Ecto neural progenitor cell (in vitro differentiated cells): ENCODE measurements around the gene GRIN1.

ENCODE experiments used
- DNase-seq: peaks from one replicate; pipeline ENCODE4 v3.0.0-alpha.2; 2018; ENCODE audit warnings: low spot score

The GRIN1 gene

DNA sequence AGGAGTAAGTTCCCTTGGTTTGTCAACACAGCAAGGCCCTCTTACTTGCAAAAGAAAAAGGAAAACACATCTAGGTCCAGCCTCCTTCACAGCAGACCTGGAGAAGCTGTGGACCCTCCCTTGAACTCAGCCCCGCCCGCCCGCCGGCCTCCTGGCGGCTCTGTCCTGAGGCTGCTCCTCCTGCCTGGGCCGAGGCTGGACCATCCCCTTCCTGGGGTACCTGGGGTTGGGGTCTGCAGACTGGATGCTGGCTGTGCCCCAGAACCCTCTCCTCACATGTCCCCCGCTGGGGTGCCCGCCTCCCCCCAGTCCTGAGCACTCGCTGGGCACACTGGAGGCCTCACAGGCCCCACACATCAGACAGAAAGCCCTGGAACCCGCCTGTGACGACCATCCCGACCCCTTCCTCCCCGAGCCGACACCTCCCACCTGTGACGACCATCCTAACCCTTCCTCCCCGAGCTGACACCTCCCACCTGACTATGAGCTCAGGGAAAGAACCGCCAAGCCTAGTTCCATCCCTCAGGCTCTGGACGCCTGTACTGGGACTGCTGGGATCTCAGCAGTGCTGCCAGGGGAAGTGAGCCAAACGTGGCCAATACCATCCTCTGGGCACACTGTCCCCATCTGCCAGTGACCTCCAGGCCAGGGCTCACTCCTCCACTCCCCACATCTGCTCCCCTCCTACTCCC lies 40.1 kb downstream of the GRIN1 start:
- no peak for DNase-seq

DNA sequence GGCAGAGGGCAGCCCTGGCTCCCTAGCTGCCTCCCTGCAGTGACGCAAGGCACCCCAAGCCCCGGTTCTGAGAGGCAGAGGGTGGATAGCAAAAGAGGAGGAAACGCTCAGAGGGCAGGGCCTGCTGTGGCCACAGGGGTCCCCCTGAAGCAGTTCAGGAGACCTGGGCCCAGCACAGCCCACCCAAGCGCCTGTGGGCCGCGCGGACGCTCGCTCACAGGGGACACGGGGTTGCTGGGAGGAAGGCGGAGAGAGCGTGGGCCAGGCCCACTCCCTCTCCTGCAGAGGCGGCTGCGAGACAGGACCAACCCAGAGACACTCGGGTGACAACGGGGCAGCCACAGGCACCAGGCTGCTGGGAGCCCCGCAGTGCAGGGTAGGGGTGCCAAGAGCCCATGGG lies 40.8 kb downstream of the GRIN1 start:
- DNase-seq = no peak

DNA sequence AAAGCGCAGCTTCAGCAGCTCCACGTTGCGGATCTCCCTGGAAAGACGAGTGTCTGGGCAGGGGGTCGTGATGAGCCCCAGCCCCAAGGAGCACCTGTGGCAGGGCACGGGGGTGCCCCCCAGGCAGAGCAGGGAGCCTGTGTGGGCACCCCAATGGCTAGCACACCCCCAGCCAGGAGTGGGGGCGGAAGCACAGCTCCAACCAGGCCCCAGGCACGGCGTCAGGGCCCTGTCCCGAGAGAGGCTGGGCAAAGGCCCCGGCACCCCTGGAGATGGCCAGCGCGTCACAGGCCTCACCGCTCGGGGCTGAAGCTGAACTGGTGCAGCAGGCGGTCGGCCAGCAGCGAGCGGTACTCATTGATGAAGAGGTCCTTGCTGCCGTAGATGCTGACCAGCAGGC lies 41.5 kb downstream of the GRIN1 start:
- no peak for DNase-seq

DNA sequence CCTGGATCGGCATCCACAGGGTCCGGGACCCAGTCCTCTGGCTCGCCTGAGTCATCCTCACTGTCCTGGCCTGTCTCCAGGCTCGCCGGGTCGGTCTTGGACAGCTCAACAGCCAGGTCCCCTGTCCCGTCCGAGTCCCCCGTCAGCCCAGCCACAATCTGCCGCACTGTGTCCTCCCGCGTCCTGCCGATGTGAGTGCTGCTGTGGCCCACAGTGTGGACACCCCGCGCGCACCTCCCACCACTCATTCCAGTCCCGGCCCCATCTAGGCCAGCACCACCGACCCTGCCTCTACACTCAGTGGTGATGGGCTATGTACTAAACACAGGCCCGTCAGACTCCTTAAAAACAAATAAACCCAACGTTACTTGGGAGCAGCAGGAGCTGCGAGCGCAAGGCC lies 42.7 kb downstream of the GRIN1 start:
- DNase-seq = no peak

DNA sequence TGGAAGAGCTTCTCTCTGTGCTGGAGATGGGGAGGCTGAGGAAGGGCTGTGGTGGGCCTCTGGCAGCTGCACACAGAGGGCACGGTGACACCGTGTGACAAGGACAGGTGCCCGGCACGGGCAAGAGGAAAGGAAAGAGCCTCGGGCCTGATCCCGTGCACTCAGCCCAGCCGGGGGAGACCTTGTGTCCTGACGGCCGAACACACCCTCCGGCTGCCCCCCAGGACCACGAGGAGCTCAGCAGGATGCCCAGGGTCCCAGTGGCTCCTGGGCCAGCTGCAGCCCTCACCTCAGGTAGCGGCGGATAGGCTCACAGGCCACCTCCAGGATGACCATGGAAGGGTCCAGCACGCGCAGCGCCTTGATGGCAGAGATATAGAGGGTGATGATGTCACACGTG lies 43.9 kb downstream of the GRIN1 start:
- DNase-seq = no peak

DNA sequence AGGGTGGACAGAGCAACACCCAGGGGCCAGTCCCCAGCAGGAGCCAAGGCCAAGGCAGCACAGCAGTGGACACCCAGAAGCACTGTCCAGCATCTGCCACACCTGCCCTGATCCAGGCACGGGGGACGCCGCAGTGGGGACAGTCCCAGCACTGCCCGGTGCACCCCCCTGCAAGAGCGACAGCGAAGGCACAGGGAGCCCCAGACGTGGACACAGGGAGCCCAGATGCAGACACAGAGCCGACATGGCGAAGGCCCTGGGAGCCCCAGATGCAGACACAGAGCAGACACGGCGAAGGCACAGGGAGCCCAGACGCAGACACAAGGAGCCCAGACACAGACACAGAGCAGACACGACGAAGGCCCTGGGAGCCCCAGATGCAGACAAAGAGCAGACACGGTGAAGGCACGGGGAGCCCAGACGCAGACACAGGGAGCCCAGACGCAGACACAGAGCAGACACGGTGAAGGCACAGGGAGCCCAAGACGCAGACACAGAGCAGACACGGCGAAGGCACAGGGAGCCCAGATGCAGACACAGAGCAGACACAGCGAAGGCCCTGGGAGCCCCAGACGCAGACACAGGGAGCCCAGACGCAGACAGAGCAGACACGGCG lies 45.1 kb downstream of the GRIN1 start:
- no peak for DNase-seq

DNA sequence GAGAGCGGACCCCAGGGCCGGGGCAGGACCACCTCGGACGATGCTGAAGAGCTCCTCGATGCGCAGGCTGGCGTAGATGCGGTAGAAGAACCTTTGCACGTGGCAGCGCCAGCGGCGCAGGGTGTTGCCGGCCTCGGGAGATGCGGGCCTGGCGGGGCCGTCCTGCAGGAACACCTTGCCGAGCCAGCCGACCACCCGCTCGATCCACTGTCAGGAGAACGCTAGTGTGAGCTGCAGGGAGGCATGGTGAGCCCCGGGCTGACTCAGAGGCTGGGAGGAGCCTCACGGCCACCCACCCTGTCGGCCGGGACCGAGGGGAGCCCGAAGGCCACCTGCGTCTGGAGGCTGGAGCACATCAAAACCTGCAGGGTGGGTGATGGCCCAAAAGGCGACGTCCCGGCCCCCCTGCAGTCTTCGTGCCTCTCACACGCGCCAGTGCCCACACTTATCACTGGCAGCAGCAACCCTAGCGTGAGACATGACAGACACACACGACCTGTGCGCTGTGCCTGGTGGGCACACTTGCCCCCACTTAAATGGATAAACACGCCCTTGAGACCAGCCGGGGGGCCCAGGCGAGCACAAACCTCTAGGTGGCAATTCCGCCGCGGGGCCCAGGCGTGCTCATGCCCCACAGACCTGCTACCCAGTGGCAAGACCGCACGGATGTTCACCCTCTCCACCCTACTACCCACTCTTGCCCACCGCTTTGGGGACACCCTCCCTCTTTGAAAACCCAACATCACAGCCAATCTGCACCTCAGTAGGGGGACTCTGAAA lies 46.1 kb downstream of the GRIN1 start:
- DNase-seq = no peak

DNA sequence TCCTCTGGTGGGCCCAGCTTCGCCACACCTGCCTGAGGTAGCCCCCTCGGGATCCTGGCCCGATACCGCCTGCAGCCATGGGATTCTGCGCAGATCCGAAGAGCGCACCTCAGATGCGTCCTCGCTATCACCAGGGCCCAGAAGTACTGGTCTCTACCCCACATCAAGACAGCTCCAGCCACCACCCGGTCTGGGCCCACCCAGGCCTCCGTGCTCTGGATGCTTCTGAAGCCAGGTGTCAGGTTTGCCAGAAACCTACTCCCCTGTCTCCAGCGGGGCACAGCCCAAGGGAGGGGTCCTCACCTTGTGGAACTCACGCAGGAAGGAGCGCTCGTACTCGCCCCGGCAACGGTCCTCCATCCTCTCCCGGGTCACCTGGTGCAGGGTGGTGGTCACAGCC lies 47.0 kb downstream of the GRIN1 start:
- no peak for DNase-seq

DNA sequence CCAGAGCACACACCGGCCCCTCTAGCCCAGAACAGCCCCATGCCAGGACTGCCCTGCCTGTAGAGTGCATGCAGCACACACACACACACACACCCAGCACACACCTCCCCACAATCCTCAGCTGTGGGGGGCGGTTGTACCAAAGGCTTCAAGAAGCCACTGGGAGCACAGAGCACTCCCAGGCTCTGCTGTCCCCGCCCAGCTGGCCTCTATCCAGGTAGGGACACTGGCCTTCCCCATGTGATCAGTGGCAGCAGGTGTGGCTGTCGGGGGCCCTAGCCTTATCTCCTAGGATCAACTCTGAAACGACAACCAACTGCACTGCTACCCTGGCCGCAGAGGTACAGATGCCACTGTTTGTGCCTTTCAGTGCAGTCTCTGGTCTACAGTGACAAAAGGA lies 47.4 kb downstream of the GRIN1 start:
- DNase-seq = no peak

DNA sequence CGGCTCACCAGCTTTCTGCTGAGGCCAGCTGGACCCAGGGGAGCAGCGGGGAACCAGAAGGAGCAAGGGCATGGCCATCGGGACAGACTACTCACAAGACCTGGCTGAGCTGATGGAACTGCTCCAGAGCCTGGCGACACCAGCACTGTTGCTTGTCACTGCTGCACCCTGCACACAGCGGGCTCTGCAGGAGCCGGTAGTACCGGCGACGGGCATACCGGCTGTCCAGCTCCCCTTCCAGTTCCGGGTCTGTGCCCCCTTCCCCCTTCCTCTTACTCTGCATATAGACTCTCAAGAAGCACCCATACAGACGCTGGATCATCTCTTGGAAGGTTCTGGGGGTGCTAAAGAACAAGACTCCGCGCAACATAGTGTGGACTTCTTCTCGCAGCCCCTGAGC lies 48.4 kb downstream of the GRIN1 start:
- DNase-seq = no peak

DNA sequence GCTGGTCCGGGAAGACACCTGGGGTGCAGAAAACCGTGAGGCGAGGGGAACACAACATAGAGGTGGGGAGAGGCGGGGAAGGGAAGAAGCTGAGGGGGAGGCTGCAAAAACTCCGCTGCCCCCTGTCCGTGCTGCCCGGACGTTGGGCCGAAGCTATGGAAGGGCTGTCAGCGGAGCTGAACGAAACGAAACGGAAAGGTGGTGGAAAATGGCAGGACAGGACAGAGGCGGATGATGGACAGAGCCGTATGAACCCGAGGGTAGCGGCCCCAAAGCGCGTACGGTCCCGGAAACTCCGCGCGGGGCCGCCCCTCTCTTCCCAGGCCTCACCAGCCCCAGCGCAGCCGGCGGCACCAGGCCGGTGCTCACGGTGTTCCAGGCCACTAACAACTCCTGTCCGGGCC lies 49.1 kb downstream of the GRIN1 start:
- no peak for DNase-seq

DNA sequence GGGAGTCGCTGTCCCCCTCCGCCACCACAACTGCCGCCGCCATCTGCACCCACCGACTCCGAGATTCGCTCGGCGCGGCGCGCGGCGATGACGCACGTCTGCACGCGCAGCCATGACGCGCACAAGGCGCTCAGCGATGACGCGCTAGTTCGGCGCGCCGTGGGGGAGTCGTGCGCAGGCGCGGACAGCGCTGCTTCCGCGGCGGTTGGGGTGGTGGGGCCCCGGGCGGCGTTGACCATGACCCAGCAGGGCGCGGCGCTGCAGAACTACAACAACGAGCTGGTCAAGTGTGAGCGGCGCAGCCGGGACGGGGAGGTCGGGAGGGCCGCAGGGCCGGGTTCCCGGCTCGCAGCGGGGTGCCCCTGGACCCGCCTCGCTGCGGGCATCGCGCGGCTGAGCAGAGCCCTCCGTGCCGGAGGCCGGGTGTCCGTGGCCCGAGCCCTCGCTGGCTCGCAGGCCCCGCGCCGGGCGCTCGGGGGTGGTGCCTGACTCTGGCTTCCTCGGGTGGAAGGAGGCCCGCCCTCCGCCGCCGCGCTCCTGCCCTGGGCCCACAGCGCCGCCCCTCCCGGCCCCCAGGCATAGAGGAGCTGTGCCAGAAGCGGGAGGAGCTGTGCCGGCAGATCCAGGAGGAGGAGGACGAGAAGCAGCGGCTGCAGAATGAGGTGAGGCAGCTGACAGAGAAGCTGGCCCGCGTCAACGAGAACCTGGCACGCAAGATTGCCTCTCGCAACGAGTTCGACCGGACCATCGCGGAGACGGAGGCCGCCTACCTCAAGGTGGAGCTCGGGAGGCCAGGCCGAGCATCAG lies 49.7 kb downstream of the GRIN1 start, which contains the start of the genes ANAPC2 and SSNA1:
Gene ANAPC2 (minus strand): TSS at position 71 of the 807 bp plus-strand sequence. CDS start 28 bp downstream, at position 43.
Gene SSNA1 (plus strand): TSS at position 187 of the 807 bp plus-strand sequence. CDS start 51 bp downstream, at position 238.
- peak; percentile 95 for DNase-seq

DNA sequence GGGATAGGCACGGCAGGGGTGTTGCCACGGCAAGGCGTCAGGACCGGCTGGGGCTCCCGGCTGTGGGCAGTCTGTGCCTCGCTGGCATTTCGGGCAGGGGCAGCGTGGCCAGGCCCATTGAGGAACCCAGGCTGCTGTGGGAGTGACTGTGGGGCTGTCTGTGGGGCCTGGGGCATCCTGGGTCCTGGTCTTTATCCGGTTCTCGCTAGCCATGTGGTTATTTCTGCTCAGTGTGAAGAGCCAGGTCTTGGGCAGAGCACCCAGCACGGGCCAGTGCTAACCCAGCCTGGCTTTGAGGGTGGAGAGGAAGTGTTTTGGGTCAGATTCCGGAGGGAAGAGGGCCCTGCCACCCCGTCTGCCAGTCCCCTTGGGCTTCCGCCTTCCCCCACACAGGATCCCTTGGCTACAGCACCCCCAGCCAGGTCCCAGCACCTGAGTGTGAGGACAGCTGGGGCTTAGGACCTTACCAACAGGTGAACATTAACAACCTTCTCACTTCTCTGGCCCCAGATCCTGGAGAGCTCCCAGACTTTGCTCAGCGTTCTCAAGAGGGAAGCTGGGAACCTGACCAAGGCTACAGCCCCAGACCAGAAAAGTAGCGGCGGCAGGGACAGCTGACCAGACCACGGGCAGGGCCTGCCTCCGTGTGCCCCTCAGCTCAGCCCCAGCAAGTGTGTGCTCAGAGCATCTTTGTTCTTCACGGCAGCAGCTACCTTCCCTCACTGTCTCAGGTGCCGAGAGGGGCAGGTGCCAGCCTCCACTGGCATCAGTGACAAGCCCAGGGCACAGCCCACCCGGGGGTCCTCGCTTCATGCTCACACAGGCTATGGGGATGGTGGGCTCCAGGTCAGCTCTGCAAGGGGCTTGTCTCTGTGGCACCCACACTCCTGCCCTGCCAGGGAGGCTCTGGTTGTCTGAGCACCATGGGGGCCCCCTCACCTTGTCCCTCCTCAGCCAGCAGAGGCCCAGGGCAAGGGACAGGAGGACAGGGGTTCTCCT lies 50.6 kb downstream of the GRIN1 start:
- no peak for DNase-seq

DNA sequence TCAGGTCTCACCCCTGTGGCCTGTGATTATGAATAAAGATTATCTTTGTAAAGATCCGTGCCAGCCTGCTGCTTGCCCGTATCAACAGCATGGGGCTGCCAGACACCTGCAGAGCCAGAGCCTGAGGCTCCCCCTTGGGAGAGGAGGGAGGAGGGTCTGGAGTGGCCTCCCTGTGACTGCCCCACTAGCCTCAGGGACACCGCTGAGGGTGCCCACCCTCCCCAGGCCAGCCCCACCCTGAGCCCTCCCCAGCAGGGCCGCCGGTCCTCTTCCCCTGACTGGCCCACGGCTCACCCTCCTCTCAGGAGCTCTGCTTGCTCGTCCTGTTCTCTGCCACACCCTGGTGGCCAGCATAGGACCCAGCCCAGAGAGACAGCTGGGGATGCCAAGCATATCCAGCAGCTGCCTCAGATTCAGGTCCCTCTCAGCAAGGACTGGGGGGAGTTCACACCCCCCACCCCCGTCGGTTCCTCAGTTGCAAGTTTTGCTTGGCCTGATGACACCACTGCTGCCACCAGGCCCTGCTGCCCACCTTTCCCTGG lies 51.4 kb downstream of the GRIN1 start:
- DNase-seq = no peak

DNA sequence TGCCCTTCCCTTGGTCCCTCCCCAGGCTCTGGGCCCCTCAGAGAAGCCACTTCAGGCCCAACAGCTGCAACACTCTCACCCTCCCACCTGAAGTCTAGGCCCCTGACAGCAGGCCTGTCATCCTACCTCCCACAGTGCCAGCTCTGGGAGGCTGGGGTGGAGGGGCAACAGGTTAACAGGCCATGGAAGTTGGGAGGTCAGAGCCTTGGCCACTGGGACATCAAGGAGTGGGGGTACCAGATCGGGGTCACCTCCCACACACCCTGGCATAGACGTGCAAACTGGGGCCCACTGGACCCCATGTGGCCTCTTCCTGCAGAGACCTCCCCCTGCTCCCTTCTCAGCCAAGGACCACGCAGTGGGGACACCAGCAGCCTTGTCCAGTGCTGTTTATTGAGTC lies 52.3 kb downstream of the GRIN1 start:
- DNase-seq = no peak

DNA sequence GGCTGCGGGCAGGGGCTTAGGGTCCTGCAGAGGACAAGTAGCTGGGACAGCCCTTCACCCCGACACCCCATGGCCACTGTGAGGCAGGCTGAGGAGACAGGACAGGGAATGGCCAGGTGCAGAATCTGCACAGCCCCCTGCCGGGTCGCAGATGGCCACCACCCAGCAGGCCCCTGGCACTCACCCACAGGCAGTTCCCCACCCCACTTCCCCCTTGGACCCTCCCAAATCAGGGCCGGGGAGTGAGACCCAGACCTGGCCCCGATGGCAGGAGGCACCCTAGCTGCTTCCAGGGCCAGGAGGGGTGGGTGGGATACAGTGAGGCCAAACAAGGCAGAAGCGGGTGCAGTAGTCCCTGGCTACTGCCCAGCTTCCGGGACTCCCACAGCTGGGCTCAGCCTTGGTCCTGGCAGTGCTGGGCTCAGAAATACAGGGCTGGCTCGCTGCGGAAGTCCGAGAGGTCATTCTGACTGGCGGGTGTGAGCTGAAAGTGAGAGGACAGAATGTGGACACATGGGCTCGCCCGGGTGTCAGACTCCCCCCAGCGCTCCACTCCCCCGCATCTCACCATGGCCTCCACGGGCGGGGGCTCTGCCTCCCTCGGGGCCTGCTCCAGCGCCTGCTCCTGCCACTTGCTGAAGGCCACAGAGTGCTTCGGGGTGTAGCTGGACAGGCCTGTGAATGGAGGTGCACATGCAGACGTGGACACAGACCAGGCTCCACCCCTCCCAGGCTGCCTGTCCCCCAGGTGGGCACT lies 52.9 kb downstream of the GRIN1 start:
- no peak for DNase-seq

DNA sequence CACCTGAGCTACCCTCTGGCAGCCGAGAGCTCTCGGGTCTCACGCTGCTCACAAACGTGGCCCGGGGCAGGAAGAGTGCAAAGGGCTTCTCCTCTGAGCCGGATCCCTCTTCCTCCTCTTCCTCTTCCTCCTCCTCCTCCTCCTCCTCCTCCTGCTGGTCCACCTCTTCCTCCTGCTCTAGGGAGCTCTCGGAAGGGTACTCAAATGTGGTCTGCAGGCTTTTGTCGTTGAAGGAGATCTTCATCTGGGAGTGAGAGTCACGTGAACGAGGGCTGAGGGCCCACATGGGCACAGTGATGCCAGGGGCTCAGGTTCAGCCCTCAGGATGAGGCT lies 53.5 kb downstream of the GRIN1 start:
- no peak for DNase-seq

DNA sequence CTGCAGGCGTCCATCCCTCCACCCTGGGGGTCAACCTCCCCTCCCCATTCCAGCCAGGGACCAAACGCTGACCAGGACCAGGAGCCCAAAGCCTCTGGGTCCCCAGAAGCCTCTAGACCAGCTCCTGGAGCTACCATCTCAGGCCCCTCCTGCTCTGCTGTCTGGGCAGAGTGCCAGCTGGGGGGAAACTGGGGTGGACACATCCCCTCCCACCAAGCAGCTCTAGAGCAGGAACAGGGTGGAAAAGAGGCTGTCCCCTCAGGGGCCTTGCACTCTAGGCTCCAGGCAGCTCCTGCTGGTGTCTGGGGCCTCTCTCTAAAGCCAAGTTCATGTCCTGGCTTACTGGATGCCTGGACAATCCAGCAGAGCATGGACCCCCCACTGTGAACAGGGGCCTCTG lies 53.9 kb downstream of the GRIN1 start:
- DNase-seq = no peak

DNA sequence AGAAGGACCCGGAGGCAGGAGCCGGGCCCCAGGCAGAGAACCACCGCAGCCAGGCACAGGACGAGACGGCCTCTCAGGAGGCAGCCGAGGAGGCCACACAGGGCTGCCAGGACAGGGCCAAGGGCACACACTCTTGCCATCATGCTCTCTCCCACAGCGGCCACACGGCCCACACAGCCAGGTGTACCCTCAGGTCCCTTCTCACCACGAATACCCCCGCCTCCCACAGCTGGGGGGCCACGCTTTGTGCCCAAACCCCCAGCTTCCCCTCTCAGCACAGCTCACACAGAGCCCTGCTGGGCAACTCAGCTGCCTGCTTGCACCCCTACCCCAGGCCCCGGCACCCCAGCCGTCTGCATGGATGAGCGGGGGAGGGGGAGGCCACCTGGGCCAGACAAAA lies 54.8 kb downstream of the GRIN1 start:
- DNase-seq = no peak

DNA sequence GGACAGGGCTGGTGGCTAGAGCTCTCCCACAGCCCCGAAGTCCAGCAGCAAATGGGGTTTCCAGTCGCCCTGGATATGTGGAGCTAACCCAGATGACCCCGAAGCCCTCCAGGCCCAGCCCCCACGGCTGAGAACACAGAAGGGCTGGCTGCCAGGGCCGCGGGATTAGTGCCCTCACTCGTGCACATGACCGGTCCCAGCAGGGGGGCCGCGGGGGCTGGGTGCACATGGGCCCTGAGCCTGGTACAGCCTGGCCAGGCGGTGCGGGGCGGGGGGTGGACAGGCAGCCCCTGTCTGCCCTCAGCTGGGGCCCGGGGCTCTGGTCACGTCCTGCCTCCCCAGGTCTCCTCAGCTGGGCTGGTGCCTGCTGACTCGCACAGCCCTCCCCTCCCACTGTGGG lies 55.4 kb downstream of the GRIN1 start:
- DNase-seq = no peak
